Bronchial epithelial cell (primary cell): Measurements from ENCODE around the gene ARID1A. TPM values are rescaled to one million over a fixed set of nuclear protein-coding genes. Genes with fewer than 3 reads are reported as not detected.
A peak's percentile ranks its signal among the peaks of the same experiment; 100 is the strongest.
"Not testable (repeated sequence)": the region's sequence is repeated elsewhere in the genome, so short reads cannot be mapped to it uniquely, and the experiment has no call there.

Experiments
- DNase-seq: peaks from one replicate; pipeline ENCODE4 v3.0.0-alpha.2; 2010; ENCODE audit warnings: low read depth
- FAIRE-seq: peaks from 2 replicates; lab custom pipeline; 2011; peaks lifted over from hg19 to GRCh38; lab: Jason Lieb, UNC
- H3K27me3 ChIP-seq: 2 replicates; pipeline ENCODE4 v1.5.1; 2011; ENCODE audit warnings: low read length; ENCODE audit not compliant: control insufficient read depth, insufficient read depth
- H3K36me3 ChIP-seq: 2 replicates; pipeline ENCODE4 v1.5.1; 2011; ENCODE audit warnings: low read length; ENCODE audit not compliant: control insufficient read depth, insufficient read depth
- H3K4me3 ChIP-seq: 2 replicates; pipeline ENCODE4 v1.5.1; 2011; ENCODE audit warnings: mild to moderate bottlenecking, low read depth, low read length, control low read depth
- CTCF ChIP-seq: IDR thresholded peaks from 2 replicates; pipeline ENCODE4 v1.5.1; 2011; ENCODE audit warnings: mild to moderate bottlenecking, moderate library complexity, low read length, control low read depth, inconsistent platforms; ENCODE audit not compliant: insufficient read depth, severe bottlenecking
- total RNA-seq: library from RNA; depleted of rRNA; stranded (reverse); fragments of >200 nt; gene quantifications from 2 replicates; pipeline ENCODE4 v1.2.1, GENCODE V29; 2014

ARID1A gene
- total RNA-seq, result 8.7 and 15.5 TPM in 2 replicates

GRCh38 chr1:26695356-26696118 lies at the start of gene ARID1A:
Gene ARID1A, plus strand, starts transcription at chr1:26696015. Its CDS starts 389 bp downstream, at chr1:26696404.
- TF ChIP-seq CTCF, result peak; percentile 11
- no peaks in the 10 kb centered on the region for H3K36me3 ChIP-seq
- H3K27me3 ChIP-seq, result no peaks in the 10 kb centered on the region
- no peak for FAIRE-seq
- H3K4me3 ChIP-seq, result peak within 1 kb of the TSS; percentile 68
- peak; percentile 84 for DNase-seq

DNA sequence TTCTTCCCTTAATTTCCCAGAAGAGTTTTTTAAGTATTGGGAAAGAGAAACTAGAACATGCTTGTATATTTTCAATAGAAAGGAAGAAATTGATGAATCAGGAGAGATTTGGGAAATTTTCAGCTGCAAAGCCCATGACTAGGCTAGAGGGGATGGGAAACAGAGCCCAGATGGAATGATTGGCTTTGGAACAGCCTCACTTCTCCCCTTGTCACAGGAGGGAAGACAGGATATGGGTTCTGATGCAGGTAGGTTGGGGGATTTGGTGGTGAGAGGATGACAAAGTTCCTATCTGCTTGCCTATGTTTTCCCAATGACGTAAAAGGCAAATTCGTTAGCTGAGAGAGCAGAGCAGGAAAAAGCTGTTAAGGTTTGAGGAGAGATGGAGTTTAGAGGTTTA lies 31.0 kb upstream of the ARID1A start:
- TF ChIP-seq CTCF, result no peak
- no peak for DNase-seq
- Histone ChIP-seq H3K27me3 (peaks cover 1% of the 10 kb centered on the region), H3K4me3 (no peak overlapping the region), H3K36me3 (no peaks in the 10 kb centered on the region)
- no peak for FAIRE-seq

DNA sequence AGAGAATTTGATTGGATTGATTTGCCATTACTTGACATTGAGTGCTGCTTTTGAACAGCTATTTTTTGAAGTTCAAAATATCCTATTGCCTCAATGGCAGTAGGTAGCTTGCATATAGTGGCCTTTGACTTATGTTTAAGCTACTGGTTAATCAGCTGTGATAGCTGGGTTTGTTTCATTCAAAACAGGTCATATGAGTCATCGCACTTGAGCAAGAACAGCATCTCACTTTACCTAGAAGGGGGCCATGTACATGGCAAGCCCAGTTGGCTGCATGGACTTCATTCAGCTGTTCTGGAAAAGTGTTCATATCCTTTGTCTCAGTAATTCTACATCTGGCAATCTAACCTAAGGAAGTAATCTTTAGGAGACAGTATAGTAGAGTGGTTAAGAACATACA lies 29.0 kb upstream of the ARID1A start:
- no peaks in the 10 kb centered on the region for H3K36me3 ChIP-seq
- no peak overlapping the region for H3K4me3 ChIP-seq
- FAIRE-seq (no peak), DNase-seq (peak; percentile 83)
- H3K27me3 ChIP-seq, result no peaks in the 10 kb centered on the region
- TF ChIP-seq CTCF, result no peak

GRCh38 chr1:26668106-26668786 lies 27.6 kb upstream of the ARID1A start:
- not testable (repeated sequence) for FAIRE-seq, H3K36me3 ChIP-seq, H3K4me3 ChIP-seq, H3K27me3 ChIP-seq, DNase-seq

GRCh38 chr1:26677306-26678115 lies 18.3 kb upstream of the ARID1A start:
- Histone ChIP-seq H3K36me3 (no peaks in the 10 kb centered on the region), H3K27me3 (no peaks in the 10 kb centered on the region), H3K4me3 (no peak overlapping the region)
- DNase-seq, result peak; percentile 92
- TF ChIP-seq CTCF, result peak; percentile 84
- FAIRE-seq, result peak; percentile 40
